Coronary artery (tissue), 2 donors: ENCODE measurements around the gene SPDYE6.
"Not testable (repeated sequence)": the region's sequence is repeated elsewhere in the genome, so short reads cannot be mapped to it uniquely, and the experiment has no call there.

ENCODE experiments used
- DNase-seq: peaks from one replicate; pipeline ENCODE4 v3.0.0-alpha.2; 2017; ENCODE audit warnings: low spot score
- H3K27ac ChIP-seq, 2 donors: fragments of 200-600 bp; sonication (generic); one replicate each; pipeline ENCODE4 v1.5.1; 2016 to 2019
- H3K4me3 ChIP-seq: fragments of 200-600 bp; sonication (generic); 2 replicates; pipeline ENCODE4 v1.5.1; 2016; ENCODE audit warnings: mild to moderate bottlenecking, moderate library complexity
- CTCF ChIP-seq: fragments of 200-600 bp; sonication (generic); IDR thresholded peaks from one replicate; pipeline ENCODE4 v1.5.1; 2019; ENCODE audit warnings: antibody characterized with exemption

The SPDYE6 gene

GRCh38 chr7:102395592-102395872 lies 39.3 kb upstream of the SPDYE6 start:
- no peak for TF ChIP-seq CTCF
- Histone ChIP-seq H3K27ac (peak overlapping the region; percentile 63 to 89), H3K4me3 (peak overlapping the region; percentile 96)
- no peak for DNase-seq

GRCh38 chr7:102393467-102393866 lies 37.2 kb upstream of the SPDYE6 start:
- Histone ChIP-seq H3K4me3 (no peak overlapping the region), H3K27ac (no peak overlapping the region)
- no peak for DNase-seq
- no peak for TF ChIP-seq CTCF

- no peak for TF ChIP-seq CTCF
- no peak overlapping the region for H3K27ac ChIP-seq
Measured at GRCh38 chr7:102392330-102392729, 36.1 kb upstream of the SPDYE6 start.

GRCh38 chr7:102390697-102391484 lies 34.6 kb upstream of the SPDYE6 start:
- H3K4me3 ChIP-seq: no peak overlapping the region
- DNase-seq: peak; percentile 84
- H3K27ac ChIP-seq: no peak overlapping the region
- TF ChIP-seq CTCF: peak; percentile 94

More at GRCh38 chr7:102392330-102392729, 36.1 kb upstream of the SPDYE6 start:
- H3K4me3 ChIP-seq: no peak overlapping the region
- no peak for DNase-seq

GRCh38 chr7:102389810-102390209 lies 33.6 kb upstream of the SPDYE6 start:
- Histone ChIP-seq H3K4me3 (no peak overlapping the region), H3K27ac (no peak overlapping the region)
- DNase-seq: no peak
- TF ChIP-seq CTCF: no peak

GRCh38 chr7:102387064-102387463 lies 30.8 kb upstream of the SPDYE6 start:
- DNase-seq: no peak
- Histone ChIP-seq H3K4me3 (no peak overlapping the region), H3K27ac (no peak overlapping the region)
- no peak for TF ChIP-seq CTCF

- H3K27ac ChIP-seq, DNase-seq, H3K4me3 ChIP-seq: not testable (repeated sequence)
Measured at GRCh38 chr7:102381696-102382425, 25.6 kb upstream of the SPDYE6 start.

- not testable (repeated sequence) for DNase-seq, H3K27ac ChIP-seq, H3K4me3 ChIP-seq
Measured at GRCh38 chr7:102380837-102381236, 24.6 kb upstream of the SPDYE6 start.
